ENCODE results near the gene NEUROG1.
A peak's percentile ranks its signal among the peaks of the same experiment; 100 is the strongest.

NEUROG1 gene

GRCh38 chr5:135557076-135557838 lies 21.5 kb upstream of the NEUROG1 start:
- TF ChIP-seq CTCF (conservative IDR thresholded peaks at IDR 0.05; ENCODE audit: low read depth), result no peak
- POLR2A ChIA-PET (ENCODE audit: low non-redundant PET), result no interaction called here
- no peak overlapping the region for H3K27ac ChIP-seq
- CTCF ChIA-PET, result interaction anchor here (0.6 to 2.8 kb wide), 7 partner anchors 9 to 468 kb away, joined by 4 to 19 read pairs (median 6); no protein-coding TSS in a partner anchor
- no peak for DNase-seq (ENCODE audit: low spot score)

GRCh38 chr5:135556620-135557019 lies 20.9 kb upstream of the NEUROG1 start:
- TF ChIP-seq CTCF (conservative IDR thresholded peaks at IDR 0.05; ENCODE audit: low read depth), result no peak
- POLR2A ChIA-PET (ENCODE audit: low non-redundant PET), result no interaction called here

GRCh38 chr5:135555530-135555929 lies 19.8 kb upstream of the NEUROG1 start:
- ChIA-PET POLR2A (ENCODE audit: low non-redundant PET) (no interaction called here), CTCF (interaction anchor here (0.5 to 11.3 kb wide), 6 partner anchors 11 to 275 kb away, joined by 3 to 455 read pairs (median 10); no protein-coding TSS in a partner anchor)
- no peak for DNase-seq (ENCODE audit: low spot score)
- H3K27ac ChIP-seq, result no peak overlapping the region
- no peak for TF ChIP-seq CTCF (conservative IDR thresholded peaks at IDR 0.05; ENCODE audit: low read depth)

More at GRCh38 chr5:135556620-135557019, 20.9 kb upstream of the NEUROG1 start:
- DNase-seq (ENCODE audit: low spot score), result no peak
- no peak overlapping the region for H3K27ac ChIP-seq
- CTCF ChIA-PET, result interaction anchor here (0.6 to 11.3 kb wide), 4 partner anchors 9 to 278 kb away, joined by 4 to 455 read pairs (median 10); partner anchors contain the start of gene SLC25A48

GRCh38 chr5:135553688-135554462 lies 18.1 kb upstream of the NEUROG1 start:
- peak; percentile 39 for TF ChIP-seq CTCF (conservative IDR thresholded peaks at IDR 0.05; ENCODE audit: low read depth)
- POLR2A ChIA-PET (ENCODE audit: low non-redundant PET), result no interaction called here
- no peak overlapping the region for H3K27ac ChIP-seq
- CTCF ChIA-PET, result interaction anchor here (0.5 to 11.3 kb wide), 17 partner anchors 12 to 659 kb away, joined by 3 to 455 read pairs (median 4); partner anchors contain the start of gene SLC25A48
- peak; percentile 77 for DNase-seq (ENCODE audit: low spot score)

- POLR2A ChIA-PET (ENCODE audit: low non-redundant PET), result no interaction called here
- H3K27ac ChIP-seq, result no peak overlapping the region
- CTCF ChIA-PET, result interaction anchor here (0.6 to 11.3 kb wide), 33 partner anchors 9 to 666 kb away, joined by 3 to 455 read pairs (median 4); no protein-coding TSS in a partner anchor
- TF ChIP-seq CTCF (conservative IDR thresholded peaks at IDR 0.05; ENCODE audit: low read depth), result peak; percentile 95
- DNase-seq (ENCODE audit: low spot score), result peak; percentile 84
These were observed 16.1 kb upstream of the NEUROG1 start for GRCh38 chr5:135551593-135552447.

All from RWPE1 (cell line).